Measurements from ENCODE around the gene EPS8L2.

DNA sequence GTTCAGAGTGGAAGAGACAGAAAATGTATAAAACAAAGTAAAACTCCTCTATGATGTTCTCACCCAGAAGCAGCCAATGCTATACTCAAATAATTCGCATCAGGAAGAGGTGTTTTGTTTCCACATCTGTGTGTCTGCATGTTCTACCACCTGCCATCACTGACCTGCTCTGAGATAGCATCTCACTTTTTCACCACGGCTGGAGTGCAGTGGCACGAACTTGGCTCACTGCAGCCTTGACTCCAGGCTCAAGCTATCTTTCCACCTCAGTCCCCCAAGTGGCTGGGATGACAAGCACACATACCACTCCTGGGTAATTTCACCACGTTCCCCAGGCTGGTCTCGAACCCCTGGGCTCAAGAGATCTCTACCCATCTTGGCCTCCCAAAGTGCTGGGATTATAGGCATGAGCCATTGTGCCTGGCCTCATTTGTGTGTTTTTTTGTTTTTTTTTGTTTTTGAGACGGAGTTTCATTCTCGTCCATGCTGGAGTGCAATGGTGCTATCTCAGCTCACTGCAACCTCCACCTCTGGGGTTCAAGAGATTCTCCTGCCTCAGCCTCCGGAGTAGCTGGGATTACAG lies 55.6 kb downstream of the EPS8L2 start:
- TF ChIP-seq, protein P1, sequence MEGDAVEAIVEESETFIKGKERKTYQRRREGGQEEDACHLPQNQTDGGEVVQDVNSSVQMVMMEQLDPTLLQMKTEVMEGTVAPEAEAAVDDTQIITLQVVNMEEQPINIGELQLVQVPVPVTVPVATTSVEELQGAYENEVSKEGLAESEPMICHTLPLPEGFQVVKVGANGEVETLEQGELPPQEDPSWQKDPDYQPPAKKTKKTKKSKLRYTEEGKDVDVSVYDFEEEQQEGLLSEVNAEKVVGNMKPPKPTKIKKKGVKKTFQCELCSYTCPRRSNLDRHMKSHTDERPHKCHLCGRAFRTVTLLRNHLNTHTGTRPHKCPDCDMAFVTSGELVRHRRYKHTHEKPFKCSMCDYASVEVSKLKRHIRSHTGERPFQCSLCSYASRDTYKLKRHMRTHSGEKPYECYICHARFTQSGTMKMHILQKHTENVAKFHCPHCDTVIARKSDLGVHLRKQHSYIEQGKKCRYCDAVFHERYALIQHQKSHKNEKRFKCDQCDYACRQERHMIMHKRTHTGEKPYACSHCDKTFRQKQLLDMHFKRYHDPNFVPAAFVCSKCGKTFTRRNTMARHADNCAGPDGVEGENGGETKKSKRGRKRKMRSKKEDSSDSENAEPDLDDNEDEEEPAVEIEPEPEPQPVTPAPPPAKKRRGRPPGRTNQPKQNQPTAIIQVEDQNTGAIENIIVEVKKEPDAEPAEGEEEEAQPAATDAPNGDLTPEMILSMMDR (IDR thresholded peaks at IDR 0.05; ENCODE audit: insufficient read depth, low read length, poor library complexity, severe bottlenecking), result no peak
- TF ChIP-seq EZH2phosphoT487 (conservative IDR thresholded peaks at IDR 0.05; ENCODE audit: low read length), result no peak
